ENCODE measurements around the gene PMVK.

GRCh38 chr1:154959426-154959780 is 22.9 kb upstream of the PMVK start:
- no peak for TF ChIP-seq REST (IDR thresholded peaks at IDR 0.05; ENCODE audit: insufficient read depth in 1 of 2, low read depth in 2 of 2, low read length in 1 of 2)
- no peak for TF ChIP-seq CTCF (IDR thresholded peaks at IDR 0.05)
- no peak for TF ChIP-seq POLR2AphosphoS5 (IDR thresholded peaks at IDR 0.05; ENCODE audit: low read depth, low read length)
- TF ChIP-seq SIN3A (IDR thresholded peaks at IDR 0.05; ENCODE audit: borderline replicate concordance, insufficient read depth, low read depth, low read length): no peak
- no peak for TF ChIP-seq TCF7L2 (IDR thresholded peaks at IDR 0.05; ENCODE audit: low read depth, low read length)
